HepG2 (cell line): ENCODE measurements around the gene TPD52L2. TPM values are rescaled to one million over a fixed set of nuclear protein-coding genes. Genes with fewer than 3 reads are reported as not detected.

Experiments used
- CTCF ChIP-seq: sonication (generic); formaldehyde crosslinking; IDR thresholded peaks from 2 replicates; pipeline ENCODE4 v1.5.0; 2020; ENCODE audit warnings: mild to moderate bottlenecking, missing genetic modification reagents, moderate library complexity
- IRF9 ChIP-seq: sonication (generic); formaldehyde crosslinking; IDR thresholded peaks from 2 replicates; pipeline ENCODE4 v1.8.0; 2022; ENCODE audit warnings: missing genetic modification reagents, mild to moderate bottlenecking, borderline replicate concordance
- ZBTB20 ChIP-seq: sonication (generic); formaldehyde crosslinking; IDR thresholded peaks from 2 replicates; pipeline ENCODE4 v1.8.1; 2023; ENCODE audit warnings: missing genetic modification reagents, low read depth, mild to moderate bottlenecking, borderline replicate concordance
- ZBTB7B ChIP-seq: sonication (generic); formaldehyde crosslinking; IDR thresholded peaks from 2 replicates; pipeline ENCODE4 v1.4.0; 2020; ENCODE audit warnings: missing genetic modification reagents
- ZGPAT ChIP-seq: IDR thresholded peaks from 2 replicates; pipeline ENCODE4 v1.6.1; 2016; ENCODE audit warnings: mild to moderate bottlenecking
- ZMYM2 ChIP-seq: sonication (generic); formaldehyde crosslinking; IDR thresholded peaks from 2 replicates; pipeline ENCODE4 v1.8.0; 2022; ENCODE audit warnings: mild to moderate bottlenecking, missing genetic modification reagents
- ZNF12 ChIP-seq: sonication (generic); formaldehyde crosslinking; IDR thresholded peaks from 2 replicates; pipeline ENCODE4 v1.5.0; 2020; ENCODE audit warnings: missing genetic modification reagents
- ZNF253 ChIP-seq: sonication (generic); formaldehyde crosslinking; IDR thresholded peaks from 2 replicates; pipeline ENCODE4 v1.8.0; 2022; ENCODE audit warnings: mild to moderate bottlenecking, missing genetic modification reagents, borderline replicate concordance
- ZNF280B ChIP-seq: sonication (generic); formaldehyde crosslinking; IDR thresholded peaks from 2 replicates; pipeline ENCODE4 v1.5.0; 2020; ENCODE audit warnings: missing genetic modification reagents, mild to moderate bottlenecking, borderline replicate concordance
- ZNF550 ChIP-seq: sonication (generic); formaldehyde crosslinking; IDR thresholded peaks from 2 replicates; pipeline ENCODE4 v1.4.0; 2020; ENCODE audit warnings: mild to moderate bottlenecking, missing genetic modification reagents, borderline replicate concordance
- ZNF605 ChIP-seq: sonication (generic); formaldehyde crosslinking; IDR thresholded peaks from 2 replicates; pipeline ENCODE4 v1.8.0; 2022; ENCODE audit warnings: mild to moderate bottlenecking, missing genetic modification reagents
- ZNF646 ChIP-seq: sonication (generic); formaldehyde crosslinking; IDR thresholded peaks from 2 replicates; pipeline ENCODE4 v1.9.0; 2021; ENCODE audit warnings: mild to moderate bottlenecking, missing genetic modification reagents
- ZNF720 ChIP-seq: sonication (generic); formaldehyde crosslinking; IDR thresholded peaks from 2 replicates; pipeline ENCODE4 v1.4.0; 2020; ENCODE audit warnings: missing genetic modification reagents
- ZNF839 ChIP-seq: sonication (generic); formaldehyde crosslinking; IDR thresholded peaks from 2 replicates; pipeline ENCODE4 v1.4.0; 2020; ENCODE audit warnings: missing genetic modification reagents, mild to moderate bottlenecking, borderline replicate concordance
- ZSCAN25 ChIP-seq: sonication (generic); formaldehyde crosslinking; IDR thresholded peaks from 2 replicates; pipeline ENCODE4 v1.8.0; 2022; ENCODE audit warnings: mild to moderate bottlenecking, missing genetic modification reagents
- polyA plus RNA-seq, 8 experiments: library from polyadenylated mRNA; depleted of rRNA in 3 of 8; stranded (reverse) in 7 of 8; unstranded in 1 of 8; fragments of >200 nt; fragmentation: Illumina TruSeq in 4 of 8; extraction: Trizol in 4 of 8; gene quantifications; 2 replicates each; pipeline versions ENCODE4 v1.2.1 to v1.2.3, GENCODE V29; 2011 to 2016; ENCODE audit warnings: low read depth in 4 of 8, missing spikeins in 1 of 8, mixed read lengths in 1 of 8; ENCODE audit not compliant: insufficient read depth in 1 of 8
- total RNA-seq, 5 experiments: library from RNA; depleted of rRNA; stranded (reverse); fragments of >200 nt; fragmentation: Illumina TruSeq; extraction: Trizol; gene quantifications; 2 replicates each; pipeline ENCODE4 v1.2.3, GENCODE V29; 2016; ENCODE audit warnings: low read depth in 1 of 5

The TPD52L2 gene
- total and polyA plus RNA-seq, 2 of the 13 experiments (the other 11 are each of a cell fraction or from before 2014, with no cell fraction given): 156 to 184 TPM

- TF ChIP-seq ZGPAT (CRISPR knock-in tag) (0 out of 2 replicates have a peak, but pooled peaks have one; percentile 17), ZNF253 (0 out of 2 replicates have a peak, but pooled peaks have one; percentile 20), ZNF839 (0 out of 2 replicates have a peak, but pooled peaks have one; percentile 10), IRF9 (CRISPR knock-in tag) (0 out of 2 replicates have a peak, but pooled peaks have one; percentile 24), ZNF12 (CRISPR knock-in tag) (no peak), ZNF280B (CRISPR knock-in tag) (peak; percentile 9; the same call in 1 of the 2 replicates), ZNF720 (CRISPR knock-in tag) (no peak), ZMYM2 (no peak), ZNF646 (CRISPR knock-in tag) (peak; percentile 97), ZNF605 (CRISPR knock-in tag) (peak; percentile 20; the same call in 1 of the 2 replicates), ZNF550 (0 out of 2 replicates have a peak, but pooled peaks have one; percentile 16), ZBTB7B (CRISPR knock-in tag) (peak; percentile 20; the same call in 1 of the 2 replicates), ZSCAN25 (CRISPR knock-in tag) (peak; percentile 98), CTCF (peak; percentile 20; the same call in 1 of the 2 replicates), ZBTB20 (CRISPR knock-in tag) (0 out of 2 replicates have a peak, but pooled peaks have one; percentile 46)
These were observed 17.6 kb upstream of the TPD52L2 start (continued) for GRCh38 chr20:63847237-63848002.
